Right lobe of liver (tissue), 6 donors: ENCODE measurements around the gene THSD7B. TPM values are rescaled to one million over a fixed set of nuclear protein-coding genes. Genes with fewer than 3 reads are reported as not detected.
"Not testable (repeated sequence)": the region's sequence is repeated elsewhere in the genome, so short reads cannot be mapped to it uniquely, and the experiment has no call there.

ENCODE experiments used
- ATAC-seq, 4 donors: fragments of 200-7000 bp; cut with Tn5 transposase; one replicate each; pipeline ENCODE4 v1.9.1; 2020; ENCODE audit warnings: mild to moderate bottlenecking in 4 of 4, moderate library complexity in 4 of 4
- DNase-seq, 3 donors: peaks; one replicate each; pipeline ENCODE4 v3.0.0-alpha.2; 2020
- H3K27ac ChIP-seq, 3 donors: fragments of 200-600 bp; one replicate each; pipeline ENCODE4 v1.8.0; 2022
- H3K27me3 ChIP-seq, 2 donors: fragments of 200-600 bp; one replicate each; pipeline ENCODE4 v1.8.0; 2022
- H3K36me3 ChIP-seq, 4 donors: fragments of 200-600 bp; sonication (generic) in 1 of 4; one replicate each; pipeline versions ENCODE4 v1.5.1 to v1.8.0; 2017 to 2022; ENCODE audit warnings: control low read depth in 1 of 4
- H3K4me1 ChIP-seq, 4 donors: fragments of 200-600 bp; sonication (generic) in 1 of 4; one replicate each; pipeline versions ENCODE4 v1.5.1 to v1.8.0; 2017 to 2022; ENCODE audit warnings: control low read depth in 1 of 4
- H3K4me3 ChIP-seq, 3 donors: fragments of 200-600 bp; one replicate each; pipeline ENCODE4 v1.8.0; 2022
- H3K9me3 ChIP-seq, 4 donors: fragments of 200-600 bp; sonication (generic) in 1 of 4; one replicate each; pipeline versions ENCODE4 v1.5.1 to v1.8.0; 2017 to 2022; ENCODE audit warnings: control low read depth in 1 of 4
- CTCF ChIP-seq, 4 donors: fragments of 200-600 bp in 3 of 4; fragments of 450-650 bp in 1 of 4; IDR thresholded peaks; one replicate each; pipeline versions ENCODE4 v1.5.1 to v1.8.0; 2016 to 2022; ENCODE audit warnings: antibody characterized with exemption in 4 of 4, mild to moderate bottlenecking in 2 of 4
- POLR2A ChIP-seq: fragments of 450-650 bp; IDR thresholded peaks from one replicate; pipeline ENCODE4 v1.6.1; 2017; ENCODE audit warnings: antibody characterized with exemption, mild to moderate bottlenecking
- WGBS: methylation state at CpG from one replicate; pipeline ENCODE4 v1.1.6; 2018; ENCODE audit warnings: low coverage, low lambda C conversion rate; ENCODE audit not compliant: insufficient coverage; ENCODE audit errors: missing lambda C conversion rate; 5-methylcytosine and 5-hydroxymethylcytosine counted together
- intact Hi-C, 2 donors: fragments of 100-400 bp; cut with DNase I; formaldehyde crosslinking; loops; one replicate each; pipeline versions ENCODE4 v1.11.2 to v1.14.1; 2022
- total RNA-seq, 6 experiments: library from RNA; depleted of rRNA in 2 of 6; stranded (reverse); fragments of >200 nt in 2 of 6; fragmentation: NEBNext Ultra II Directional in 3 of 6; extraction: Animal tissue kit (Norgen Biotek cat#: 25700) in 3 of 6; gene quantifications; one replicate each; pipeline versions ENCODE4 v1.1.0 to v1.2.4, GENCODE V29; 2016 to 2023
- donor health status: DM: no; HTN: yes; CAD: no.
- donor health status: DM: no; HTN: no; CAD: no.
- donor health status: DM: no; HTN: no; CAD: no.
- donor health status: DM: no; HTN: yes; CAD: no.
- donor health status: DM: no; HTN: yes; CAD: no.

The THSD7B gene
- total RNA-seq, 6 experiments from 2014 or later = 0.07 to 0.89 (median 0.24) TPM

- 33% methylated on average over 2 of the region's 2 CpGs for WGBS
- H3K4me1 ChIP-seq = no peaks in the 10 kb centered on the region
- DNase-seq (no peak), ATAC-seq (no peak)
- H3K27ac ChIP-seq = no peak overlapping the region
- intact Hi-C loops = no loop called here
- H3K36me3 ChIP-seq = no peaks in the 10 kb centered on the region
- H3K9me3 ChIP-seq = no peaks in the 10 kb centered on the region
- no peaks in the 10 kb centered on the region for H3K27me3 ChIP-seq
- no peak overlapping the region for H3K4me3 ChIP-seq
- TF ChIP-seq CTCF (IDR thresholded peaks at IDR 0.05) (no peak), POLR2A (no peak)
Observed at GRCh38 chr2:136738044-136738443, 27.3 kb upstream of the THSD7B start.

- no peaks in the 10 kb centered on the region for H3K27me3 ChIP-seq
- no peaks in the 10 kb centered on the region for H3K36me3 ChIP-seq
- WGBS = 19% methylated on average over 2 of the region's 2 CpGs
- ATAC-seq (no peak), DNase-seq (no peak)
- H3K4me1 ChIP-seq = no peaks in the 10 kb centered on the region
- H3K9me3 ChIP-seq = no peaks in the 10 kb centered on the region
- no peak overlapping the region for H3K27ac ChIP-seq
- intact Hi-C loops = no loop called here
- no peak for TF ChIP-seq POLR2A
- H3K4me3 ChIP-seq = no peak overlapping the region
Observed at GRCh38 chr2:136741471-136741870, 23.9 kb upstream of the THSD7B start.

- Histone ChIP-seq H3K27me3 (no peaks in the 10 kb centered on the region), H3K4me1 (no peaks in the 10 kb centered on the region), H3K9me3 (no peaks in the 10 kb centered on the region), H3K36me3 (no peaks in the 10 kb centered on the region), H3K27ac (no peak overlapping the region), H3K4me3 (no peak overlapping the region)
- 55% methylated on average over 2 of the region's 2 CpGs for WGBS
- intact Hi-C loops = no loop called here
- no peak for DNase-seq
- TF ChIP-seq POLR2A (no peak), CTCF (IDR thresholded peaks at IDR 0.05) (no peak)
- ATAC-seq = no peak
Observed at GRCh38 chr2:136750065-136750464, 15.3 kb upstream of the THSD7B start.

GRCh38 chr2:136751406-136751805 is 13.9 kb upstream of the THSD7B start:
- no peak overlapping the region for H3K27ac ChIP-seq
- WGBS = 5% methylated on average over 2 of the region's 2 CpGs
- ATAC-seq = no peak

GRCh38 chr2:136758504-136758903 is 6.8 kb upstream of the THSD7B start:
- 80% methylated on average over 2 of the region's 22 CpGs for WGBS
- intact Hi-C loops, H3K27me3 ChIP-seq, H3K9me3 ChIP-seq, ATAC-seq, H3K4me3 ChIP-seq, DNase-seq, H3K27ac ChIP-seq, H3K36me3 ChIP-seq, H3K4me1 ChIP-seq: not testable (repeated sequence)

More at GRCh38 chr2:136751406-136751805, 13.9 kb upstream of the THSD7B start:
- Histone ChIP-seq H3K36me3 (no peaks in the 10 kb centered on the region), H3K27me3 (no peaks in the 10 kb centered on the region), H3K4me3 (no peak overlapping the region), H3K9me3 (no peaks in the 10 kb centered on the region), H3K4me1 (no peaks in the 10 kb centered on the region)
- intact Hi-C loops = no loop called here
- no peak for TF ChIP-seq CTCF (IDR thresholded peaks at IDR 0.05)
- no peak for TF ChIP-seq POLR2A
- DNase-seq = no peak
